ENCODE results near the gene RRM2.

DNA sequence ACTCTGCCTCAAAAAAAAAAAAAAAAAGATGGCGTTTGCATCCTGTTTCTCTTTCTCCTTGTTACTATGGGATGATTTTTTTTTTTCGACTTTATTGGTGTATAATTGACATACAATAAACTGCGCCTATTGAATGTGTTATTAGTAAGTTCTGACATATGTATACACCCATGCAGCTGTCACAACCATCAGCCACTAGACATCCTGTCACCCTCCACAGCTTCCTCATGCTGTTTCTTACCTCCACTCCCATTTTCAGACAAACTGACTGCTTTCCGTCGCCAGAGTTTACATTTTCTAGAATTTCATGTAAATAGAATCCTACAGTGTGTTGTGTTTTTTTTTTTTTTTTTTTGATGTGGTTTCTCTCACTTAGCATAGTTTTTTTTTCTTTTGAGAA, 27.9 kb downstream of the RRM2 start:
- TF ChIP-seq, protein P1, sequence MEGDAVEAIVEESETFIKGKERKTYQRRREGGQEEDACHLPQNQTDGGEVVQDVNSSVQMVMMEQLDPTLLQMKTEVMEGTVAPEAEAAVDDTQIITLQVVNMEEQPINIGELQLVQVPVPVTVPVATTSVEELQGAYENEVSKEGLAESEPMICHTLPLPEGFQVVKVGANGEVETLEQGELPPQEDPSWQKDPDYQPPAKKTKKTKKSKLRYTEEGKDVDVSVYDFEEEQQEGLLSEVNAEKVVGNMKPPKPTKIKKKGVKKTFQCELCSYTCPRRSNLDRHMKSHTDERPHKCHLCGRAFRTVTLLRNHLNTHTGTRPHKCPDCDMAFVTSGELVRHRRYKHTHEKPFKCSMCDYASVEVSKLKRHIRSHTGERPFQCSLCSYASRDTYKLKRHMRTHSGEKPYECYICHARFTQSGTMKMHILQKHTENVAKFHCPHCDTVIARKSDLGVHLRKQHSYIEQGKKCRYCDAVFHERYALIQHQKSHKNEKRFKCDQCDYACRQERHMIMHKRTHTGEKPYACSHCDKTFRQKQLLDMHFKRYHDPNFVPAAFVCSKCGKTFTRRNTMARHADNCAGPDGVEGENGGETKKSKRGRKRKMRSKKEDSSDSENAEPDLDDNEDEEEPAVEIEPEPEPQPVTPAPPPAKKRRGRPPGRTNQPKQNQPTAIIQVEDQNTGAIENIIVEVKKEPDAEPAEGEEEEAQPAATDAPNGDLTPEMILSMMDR (conservative IDR thresholded peaks at IDR 0.05 in 1 of 2, IDR thresholded peaks at IDR 0.05 in 1 of 2; ENCODE audit: low read depth in 1 of 2, low read length in 2 of 2) = no peak
- TF ChIP-seq EZH2 (IDR thresholded peaks at IDR 0.05; ENCODE audit: low read length, missing control alignments) = no peak
